Measurements from ENCODE around the gene ASB18. TPM values are rescaled to one million over a fixed set of nuclear protein-coding genes. Genes with fewer than 3 reads are reported as not detected.

The ASB18 gene
- total and polyA plus RNA-seq, 2 of the 8 experiments (the other 6 are each of a cell fraction or from before 2014, with no cell fraction given): not detected

GRCh38 chr2:236207472-236207871 lies 56.7 kb downstream of the ASB18 start:
- Histone ChIP-seq H3K9me3 (ENCODE audit: insufficient read depth in 2 of 2, low read depth in 1 of 2, low read length in 1 of 2) (no peaks in the 10 kb centered on the region), H3K27me3 (replicated peaks in 1 of 4; ENCODE audit: control insufficient read depth in 3 of 4, extremely low read depth in 1 of 4, insufficient read depth in 3 of 4, low read length in 3 of 4) (no peaks in the 10 kb centered on the region; a peak in 2 of 7 replicates), H2BK12ac (ENCODE audit: low read depth, low read length) (no peak overlapping the region), H3K4me3 (ENCODE audit: extremely low read depth in 1 of 4, insufficient read depth in 2 of 4, low read depth in 3 of 4, low read length in 4 of 4) (no peak overlapping the region), H3K9ac (replicated peaks in 1 of 4; ENCODE audit: extremely low read depth in 1 of 4, low read depth in 3 of 4, low read length in 3 of 4) (no peak overlapping the region), H2BK15ac (ENCODE audit: low read length) (no peak overlapping the region), H4K91ac (replicated peaks; ENCODE audit: insufficient read length, low read length) (no peak overlapping the region), H2AFZ (ENCODE audit: low read length) (no peak overlapping the region), H3K4me1 (replicated peaks in 1 of 4; ENCODE audit: control insufficient read depth in 3 of 4, insufficient read depth in 4 of 4, low read length in 3 of 4) (peaks cover 0 to 7% (median 2%) of the 10 kb centered on the region in 4 experiments; a peak in 5 of 7 replicates), H3K56ac (replicated peaks; ENCODE audit: insufficient read length, low read depth, low read length) (no peak overlapping the region), H3K23me2 (ENCODE audit: low read depth, low read length) (no peaks in the 10 kb centered on the region), H4K5ac (ENCODE audit: insufficient read length, low read depth, low read length) (no peak overlapping the region), H3K79me2 (ENCODE audit: control insufficient read depth in 1 of 2, insufficient read depth in 2 of 2, low read length in 2 of 2) (no peaks in the 10 kb centered on the region), H3K27ac (ENCODE audit: low read depth, low read length) (no peak overlapping the region), H2BK20ac (ENCODE audit: low read length) (no peak overlapping the region), H2BK120ac (replicated peaks; ENCODE audit: low read depth, low read length) (no peak overlapping the region), H3K14ac (ENCODE audit: insufficient read length) (no peak overlapping the region), H4K8ac (ENCODE audit: extremely low read depth, insufficient read depth, low read length) (no peak overlapping the region), H3K4me2 (ENCODE audit: insufficient read depth in 1 of 2, low read depth in 2 of 2, low read length in 2 of 2) (no peak overlapping the region), H3K4ac (replicated peaks; ENCODE audit: insufficient read length, low read depth, low read length) (no peak overlapping the region), H3K79me1 (ENCODE audit: low read depth, low read length) (no peaks in the 10 kb centered on the region), H2BK5ac (ENCODE audit: low read depth, low read length) (no peak overlapping the region), H3K36me3 (ENCODE audit: control insufficient read depth in 2 of 4, insufficient read depth in 4 of 4, low read length in 3 of 4) (no peaks in the 10 kb centered on the region), H3K23ac (ENCODE audit: insufficient read length) (no peak overlapping the region), H3K18ac (ENCODE audit: extremely low read depth, low read length) (no peak overlapping the region), H4K20me1 (replicated peaks in 1 of 2; ENCODE audit: control insufficient read depth in 1 of 2, insufficient read depth in 2 of 2, low read length in 2 of 2) (no peaks in the 10 kb centered on the region), H2AK5ac (ENCODE audit: low read depth, low read length) (no peak overlapping the region)
- ChIA-PET CTCF (ENCODE audit: partially characterized antibody) (interaction anchor here (0.6 to 1.8 kb wide), 4 partner anchors 12 to 414 kb away, joined by 3 to 4 read pairs (median 3); no protein-coding TSS in a partner anchor), POLR2A (ENCODE audit: partially characterized antibody) (interaction anchor here (0.6 kb wide), 1 partner anchor 88 kb away, joined by 3 read pairs; no protein-coding TSS in a partner anchor)
- DNase-seq (ENCODE audit: low read depth in 1 of 2, low spot score in 2 of 2): peak in 1 of 2 experiments; percentile 34
- WGBS, 2 experiments (ENCODE audit: extremely low coverage in 1 of 2, insufficient coverage in 1 of 2, insufficient read length in 1 of 2, insufficient replicate concordance in 2 of 2, low coverage in 1 of 2, low lambda C conversion rate in 2 of 2, missing lambda C conversion rate in 1 of 2): 73% methylated on average over 10 of the region's 11 CpGs; no CpG with 5 or more reads in 1 of the 2 experiments
- FAIRE-seq: no peak
- no peak for TF ChIP-seq SRF (IDR thresholded peaks at IDR 0.05; ENCODE audit: low read depth, low read length)
- no peak for TF ChIP-seq PHF8 (conservative IDR thresholded peaks at IDR 0.05; ENCODE audit: low read depth, low read length)
- TF ChIP-seq HDAC6 (IDR thresholded peaks at IDR 0.05; ENCODE audit: low read depth, low read length): no peak
- TF ChIP-seq TBP (IDR thresholded peaks at IDR 0.05; ENCODE audit: low read depth, low read length): no peak
- TF ChIP-seq CTCF (IDR thresholded peaks at IDR 0.05; ENCODE audit: control extremely low read depth in 1 of 3, insufficient read depth in 1 of 3, low read depth in 1 of 3, low read length in 3 of 3): no peak
- no peak for TF ChIP-seq USF2 (IDR thresholded peaks at IDR 0.05; ENCODE audit: low read length)
- no peak for TF ChIP-seq GABPA (IDR thresholded peaks at IDR 0.05; ENCODE audit: borderline replicate concordance, insufficient read depth, low read length)
- TF ChIP-seq SUZ12 (IDR thresholded peaks at IDR 0.05; ENCODE audit: low read length): no peak
- no peak for TF ChIP-seq KDM4A (IDR thresholded peaks at IDR 0.05; ENCODE audit: low read depth, low read length, severe bottlenecking)
- no peak for TF ChIP-seq CHD2 (IDR thresholded peaks at IDR 0.05; ENCODE audit: low read length)

Data from H1 (cell line).